Hematopoietic multipotent progenitor cell treated with erythropoietin and hydrocortisone succinate and interleukin-3 and kit ligand, for 17 days (in vitro differentiated cells): ENCODE data around the gene PEAK1.

Experiments
- DNase-seq: peaks from one replicate; pipeline ENCODE4 v3.0.0-alpha.2; 2015; ENCODE audit warnings: low spot score

PEAK1 gene

GRCh38 chr15:77127626-77128025 is 292.3 kb downstream of the PEAK1 start:
- no peak for DNase-seq

GRCh38 chr15:77126529-77127326 is 293.2 kb downstream of the PEAK1 start:
- DNase-seq = no peak

- DNase-seq = no peak
Observed at GRCh38 chr15:77123854-77124253, 296.1 kb downstream of the PEAK1 start.

GRCh38 chr15:77122576-77122975 is 297.3 kb downstream of the PEAK1 start:
- no peak for DNase-seq

GRCh38 chr15:77121599-77121998 is 298.3 kb downstream of the PEAK1 start:
- DNase-seq = no peak

GRCh38 chr15:77120576-77120975 is 299.3 kb downstream of the PEAK1 start:
- no peak for DNase-seq

- no peak for DNase-seq
Observed at GRCh38 chr15:77119446-77119845, 300.5 kb downstream of the PEAK1 start.

GRCh38 chr15:77118882-77119321 is 301.0 kb downstream of the PEAK1 start:
- DNase-seq = no peak

GRCh38 chr15:77115179-77115578 is 304.7 kb downstream of the PEAK1 start:
- DNase-seq = no peak

- no peak for DNase-seq
Observed at GRCh38 chr15:77112838-77113504, 306.9 kb downstream of the PEAK1 start.

GRCh38 chr15:77111789-77112188 is 308.1 kb downstream of the PEAK1 start:
- no peak for DNase-seq

- DNase-seq = no peak
Observed at GRCh38 chr15:77107531-77108355, 312.2 kb downstream of the PEAK1 start.

- DNase-seq = no peak
Observed at GRCh38 chr15:77107068-77107467, 312.8 kb downstream of the PEAK1 start.

- no peak for DNase-seq
Observed at GRCh38 chr15:77104155-77104554, 315.7 kb downstream of the PEAK1 start.

GRCh38 chr15:77099741-77100463 is 320.0 kb downstream of the PEAK1 start:
- no peak for DNase-seq

- no peak for DNase-seq
Observed at GRCh38 chr15:77098572-77098971, 321.3 kb downstream of the PEAK1 start.

- no peak for DNase-seq
Observed at GRCh38 chr15:77097921-77098320, 322.0 kb downstream of the PEAK1 start.

GRCh38 chr15:77097248-77097721 is 322.6 kb downstream of the PEAK1 start:
- no peak for DNase-seq

GRCh38 chr15:77096541-77096940 is 323.4 kb downstream of the PEAK1 start:
- no peak for DNase-seq

GRCh38 chr15:77096138-77096537 is 323.8 kb downstream of the PEAK1 start:
- DNase-seq = no peak

GRCh38 chr15:77094397-77095030 is 325.4 kb downstream of the PEAK1 start:
- no peak for DNase-seq
